Suprapubic skin (tissue), 4 donors: ENCODE measurements around the gene NBEA. TPM values are rescaled to one million over a fixed set of nuclear protein-coding genes. Genes with fewer than 3 reads are reported as not detected.

Experiments used
- DNase-seq, 2 donors: peaks; one replicate each; pipeline ENCODE4 v3.0.0-alpha.2; 2019; ENCODE audit warnings: low spot score in 2 of 2
- H3K27ac ChIP-seq: fragments of 200-600 bp; sonication (generic); one replicate; pipeline ENCODE4 v1.5.1; 2019
- H3K27me3 ChIP-seq: fragments of 200-600 bp; sonication (generic); one replicate; pipeline ENCODE4 v1.5.1; 2019
- H3K36me3 ChIP-seq: fragments of 200-600 bp; sonication (generic); one replicate; pipeline ENCODE4 v1.5.1; 2019
- H3K4me1 ChIP-seq: fragments of 200-600 bp; sonication (generic); one replicate; pipeline ENCODE4 v1.5.1; 2019
- H3K4me3 ChIP-seq: fragments of 200-600 bp; sonication (generic); one replicate; pipeline ENCODE4 v1.5.1; 2019; ENCODE audit warnings: mild to moderate bottlenecking
- H3K9me3 ChIP-seq: fragments of 200-600 bp; sonication (generic); one replicate; pipeline ENCODE4 v1.5.1; 2019
- EP300 ChIP-seq: sonication (generic); formaldehyde crosslinking; IDR thresholded peaks from one replicate; pipeline ENCODE4 v1.6.1; 2017; ENCODE audit warnings: antibody characterized with exemption
- POLR2A ChIP-seq, 2 donors: fragments of 450-650 bp; IDR thresholded peaks; one replicate each; pipeline ENCODE4 v1.6.1; 2017; ENCODE audit warnings: antibody characterized with exemption in 2 of 2, mild to moderate bottlenecking in 2 of 2, moderate library complexity in 2 of 2
- POLR2AphosphoS5 ChIP-seq, 3 donors: sonication (generic); formaldehyde crosslinking; IDR thresholded peaks; one replicate each; pipeline ENCODE4 v1.6.1; 2017; ENCODE audit warnings: antibody characterized with exemption in 3 of 3
- WGBS: methylation state at CpG from one replicate; pipeline ENCODE4 v1.1.5; 2018; 5-methylcytosine and 5-hydroxymethylcytosine counted together
- total RNA-seq, 4 donors: library from RNA; depleted of rRNA; stranded (reverse); fragments of >200 nt; gene quantifications; one replicate each; pipeline ENCODE4 v1.1.0, GENCODE V29; 2016
- TF ChIP-seq, protein P1 (sequence below), 2 donors: fragments of 200-600 bp in 1 of 2; fragments of 450-650 bp in 1 of 2; sonication (generic) in 1 of 2; IDR thresholded peaks; one replicate each; pipeline ENCODE4 v1.5.1; 2016 to 2019; ENCODE audit warnings: antibody characterized with exemption in 2 of 2, mild to moderate bottlenecking in 1 of 2, moderate library complexity in 1 of 2

Gene NBEA
- total RNA-seq, 4 donors from 2014 or later, result 3.1 to 9.7 (median 4.1) TPM

DNA sequence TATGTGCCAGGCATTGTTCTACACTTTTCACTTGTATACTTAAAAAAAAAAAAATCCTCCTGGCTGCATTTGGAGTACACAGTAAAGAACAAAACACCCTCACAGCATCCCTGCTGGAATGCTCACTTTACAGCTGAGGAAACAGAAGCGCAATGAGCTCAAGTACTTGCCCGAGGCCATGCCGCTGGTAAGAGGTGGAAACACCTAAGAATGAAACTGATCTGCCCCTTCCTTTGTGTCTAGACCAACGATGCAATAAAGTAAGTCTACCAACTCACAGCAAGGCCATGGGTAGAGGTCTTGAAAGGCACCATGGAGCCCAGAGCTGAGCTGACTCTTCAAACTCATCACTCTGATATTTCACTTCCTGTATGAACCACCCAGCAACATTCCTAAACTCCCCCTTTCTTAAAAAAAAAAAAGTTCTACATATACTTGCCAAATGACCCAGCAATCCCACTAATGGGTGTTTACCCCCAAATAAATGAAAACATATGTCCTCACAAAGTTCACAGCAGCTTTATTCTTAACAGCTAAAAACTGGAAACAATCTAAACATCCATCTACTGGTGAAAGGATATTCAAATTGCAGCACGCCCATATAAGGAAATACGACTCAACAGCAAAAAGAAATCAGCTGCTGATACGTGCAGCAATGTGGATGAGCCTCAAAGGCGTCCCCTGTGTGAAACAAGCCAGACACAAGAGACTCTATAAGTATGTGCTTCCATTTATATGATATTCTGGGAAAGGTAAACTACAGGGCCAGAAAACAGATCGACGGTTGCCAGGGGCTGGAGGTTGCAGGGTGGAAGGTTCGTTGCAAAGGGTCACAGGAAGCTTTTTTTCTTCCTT is 771.1 kb downstream of the NBEA start:
- H3K27me3 ChIP-seq, result no peaks in the 10 kb centered on the region
- peaks cover 7% of the 10 kb centered on the region for H3K4me1 ChIP-seq
- no peak overlapping the region for H3K4me3 ChIP-seq
- H3K36me3 ChIP-seq, result no peaks in the 10 kb centered on the region
- 54% methylated on average over 11 of the region's 11 CpGs for whole genome bisulfite sequencing
- no peaks in the 10 kb centered on the region for H3K9me3 ChIP-seq
- no peak overlapping the region for H3K27ac ChIP-seq
- TF ChIP-seq POLR2AphosphoS5 (IDR thresholded peaks at IDR 0.05) (no peak), POLR2A (IDR thresholded peaks at IDR 0.05) (no peak)
- TF ChIP-seq, protein P1, sequence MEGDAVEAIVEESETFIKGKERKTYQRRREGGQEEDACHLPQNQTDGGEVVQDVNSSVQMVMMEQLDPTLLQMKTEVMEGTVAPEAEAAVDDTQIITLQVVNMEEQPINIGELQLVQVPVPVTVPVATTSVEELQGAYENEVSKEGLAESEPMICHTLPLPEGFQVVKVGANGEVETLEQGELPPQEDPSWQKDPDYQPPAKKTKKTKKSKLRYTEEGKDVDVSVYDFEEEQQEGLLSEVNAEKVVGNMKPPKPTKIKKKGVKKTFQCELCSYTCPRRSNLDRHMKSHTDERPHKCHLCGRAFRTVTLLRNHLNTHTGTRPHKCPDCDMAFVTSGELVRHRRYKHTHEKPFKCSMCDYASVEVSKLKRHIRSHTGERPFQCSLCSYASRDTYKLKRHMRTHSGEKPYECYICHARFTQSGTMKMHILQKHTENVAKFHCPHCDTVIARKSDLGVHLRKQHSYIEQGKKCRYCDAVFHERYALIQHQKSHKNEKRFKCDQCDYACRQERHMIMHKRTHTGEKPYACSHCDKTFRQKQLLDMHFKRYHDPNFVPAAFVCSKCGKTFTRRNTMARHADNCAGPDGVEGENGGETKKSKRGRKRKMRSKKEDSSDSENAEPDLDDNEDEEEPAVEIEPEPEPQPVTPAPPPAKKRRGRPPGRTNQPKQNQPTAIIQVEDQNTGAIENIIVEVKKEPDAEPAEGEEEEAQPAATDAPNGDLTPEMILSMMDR (IDR thresholded peaks at IDR 0.05), result no peak
- DNase-seq, result no peak

DNA sequence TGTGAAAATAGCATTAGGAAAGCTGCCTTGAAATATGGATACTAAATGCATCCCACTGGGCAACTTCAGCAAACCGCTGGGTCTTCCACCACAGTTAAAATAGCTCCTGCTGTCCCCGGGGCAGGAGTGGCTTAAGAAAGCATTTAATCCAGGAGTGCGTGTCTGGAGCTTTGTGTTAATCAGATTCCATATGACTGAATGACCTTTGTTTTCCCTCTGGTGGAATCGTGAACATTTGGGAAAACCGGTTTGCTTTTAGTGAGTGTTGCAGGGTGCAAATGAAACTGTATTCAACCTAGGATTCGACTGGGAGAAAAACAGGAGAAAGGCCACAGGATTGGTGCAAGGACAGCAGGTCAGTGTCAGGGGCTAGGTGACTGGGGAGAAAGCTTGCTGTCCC is 772.1 kb downstream of the NBEA start:
- 51% methylated on average over 6 of the region's 6 CpGs for WGBS
- Histone ChIP-seq H3K9me3 (no peaks in the 10 kb centered on the region), H3K27me3 (no peaks in the 10 kb centered on the region), H3K27ac (no peak overlapping the region), H3K4me3 (no peak overlapping the region), H3K36me3 (no peaks in the 10 kb centered on the region), H3K4me1 (peaks cover 7% of the 10 kb centered on the region)
- DNase-seq, result no peak
- TF ChIP-seq EP300, result no peak
- TF ChIP-seq POLR2AphosphoS5 (IDR thresholded peaks at IDR 0.05), result no peak
- TF ChIP-seq, protein P1 (IDR thresholded peaks at IDR 0.05), result no peak
- no peak for TF ChIP-seq POLR2A (IDR thresholded peaks at IDR 0.05)

DNA sequence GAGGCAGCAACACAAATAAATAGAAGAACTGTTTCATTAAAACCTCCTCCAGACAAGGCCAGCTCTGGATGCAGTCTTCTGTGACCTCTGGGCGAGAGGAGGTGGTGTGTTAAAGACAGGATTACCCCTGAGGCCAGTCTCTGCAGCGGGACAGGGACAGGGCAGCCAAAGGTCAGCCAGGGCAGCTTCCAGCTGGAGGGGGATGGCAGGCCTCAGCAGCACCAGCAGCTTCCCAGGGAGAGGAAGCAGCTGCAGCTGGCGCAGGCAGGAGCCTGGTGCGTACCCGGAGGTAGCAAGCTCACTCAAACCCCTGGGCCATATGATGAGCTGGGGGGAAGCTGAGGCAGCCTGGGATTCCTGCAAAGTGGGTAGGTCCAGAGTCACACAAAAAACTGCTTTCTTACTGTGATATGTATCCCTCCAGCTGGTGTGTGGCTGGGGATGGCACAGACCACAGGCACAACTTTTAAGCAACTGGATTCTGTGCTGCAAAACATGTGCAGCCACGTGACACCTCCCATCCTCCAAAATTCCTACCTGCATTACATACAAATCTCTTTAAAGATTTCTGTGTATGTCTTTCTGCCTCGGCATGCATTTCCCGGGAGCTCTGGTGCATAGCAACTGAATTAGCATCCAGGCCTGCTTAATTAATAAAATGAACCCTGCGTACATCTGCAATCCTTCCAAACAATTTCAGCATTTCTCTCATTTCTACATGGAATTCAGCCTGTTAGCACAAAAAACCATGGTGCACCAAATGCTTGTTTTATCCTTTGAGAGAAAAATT is 772.7 kb downstream of the NBEA start:
- Histone ChIP-seq H3K27me3 (no peaks in the 10 kb centered on the region), H3K27ac (no peak overlapping the region), H3K4me1 (peaks cover 7% of the 10 kb centered on the region), H3K36me3 (no peaks in the 10 kb centered on the region), H3K9me3 (no peaks in the 10 kb centered on the region), H3K4me3 (no peak overlapping the region)
- TF ChIP-seq, protein P1 (IDR thresholded peaks at IDR 0.05), result no peak
- TF ChIP-seq POLR2A (IDR thresholded peaks at IDR 0.05) (no peak), POLR2AphosphoS5 (IDR thresholded peaks at IDR 0.05) (no peak), EP300 (no peak)
- DNase-seq, result no peak
- WGBS, result 57% methylated on average over 9 of the region's 9 CpGs

DNA sequence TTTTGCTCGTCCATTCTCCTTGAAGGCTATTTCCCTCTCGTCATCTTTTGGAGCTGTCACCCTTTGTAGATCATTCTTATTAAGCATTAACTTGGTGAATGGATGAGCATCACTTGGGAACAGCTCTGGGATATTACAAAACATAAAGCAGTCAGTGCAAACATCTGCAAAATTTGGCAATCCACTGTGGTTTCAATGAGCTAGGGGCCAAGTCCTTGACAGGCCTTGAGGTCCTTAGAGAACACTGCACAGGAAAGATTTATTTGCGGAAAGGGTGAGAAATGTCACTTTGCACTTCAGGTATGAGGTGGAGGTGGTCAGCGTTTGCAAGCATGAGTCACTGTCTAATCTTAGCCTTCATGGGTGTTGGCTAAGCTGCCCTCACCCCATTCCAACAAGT is 774.1 kb downstream of the NBEA start:
- 50% methylated on average over 4 of the region's 4 CpGs for WGBS
- no peak for DNase-seq
- Histone ChIP-seq H3K27me3 (no peaks in the 10 kb centered on the region), H3K27ac (no peak overlapping the region), H3K9me3 (no peaks in the 10 kb centered on the region), H3K36me3 (no peaks in the 10 kb centered on the region), H3K4me3 (no peak overlapping the region), H3K4me1 (peaks cover 13% of the 10 kb centered on the region)
- TF ChIP-seq POLR2A (IDR thresholded peaks at IDR 0.05) (no peak), EP300 (no peak), POLR2AphosphoS5 (IDR thresholded peaks at IDR 0.05) (no peak)
- TF ChIP-seq, protein P1 (IDR thresholded peaks at IDR 0.05), result no peak

DNA sequence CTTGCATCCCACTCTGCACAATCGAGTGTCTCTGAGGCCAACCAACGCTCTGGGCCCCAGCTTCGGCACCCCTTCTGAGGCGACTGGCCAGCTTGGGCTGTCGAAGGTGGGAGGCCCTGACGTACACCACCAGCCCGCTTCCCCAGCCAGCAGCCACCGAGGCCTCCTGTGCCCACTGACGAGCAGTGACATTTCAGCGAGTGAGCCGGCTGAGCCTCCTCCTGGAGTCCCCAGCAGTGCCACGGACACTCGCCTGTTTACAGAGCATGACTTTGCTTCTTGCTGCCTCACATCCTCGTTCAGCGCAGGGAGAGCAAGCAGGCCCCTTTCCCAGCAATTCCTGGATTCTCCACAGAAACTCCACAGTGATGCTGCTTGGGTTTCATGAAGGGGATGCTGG is 774.7 kb downstream of the NBEA start:
- no peaks in the 10 kb centered on the region for H3K36me3 ChIP-seq
- no peaks in the 10 kb centered on the region for H3K9me3 ChIP-seq
- H3K27ac ChIP-seq, result no peak overlapping the region
- peaks cover 13% of the 10 kb centered on the region for H3K4me1 ChIP-seq
- H3K27me3 ChIP-seq, result no peaks in the 10 kb centered on the region
- no peak for TF ChIP-seq POLR2A (IDR thresholded peaks at IDR 0.05)
- TF ChIP-seq, protein P1 (IDR thresholded peaks at IDR 0.05), result no peak
- no peak for TF ChIP-seq POLR2AphosphoS5 (IDR thresholded peaks at IDR 0.05)
- no peak for TF ChIP-seq EP300
- DNase-seq, result peak in 1 of 2 donors; percentile 69
- H3K4me3 ChIP-seq, result no peak overlapping the region
- WGBS, result 92% methylated on average over 9 of the region's 15 CpGs
